Measurements from ENCODE around the gene TMEM82. TPM values are rescaled to one million over a fixed set of nuclear protein-coding genes. Genes with fewer than 3 reads are reported as not detected.

Gene TMEM82
- total and polyA plus RNA-seq, 2 experiments from 2014 or later: 11.9 to 16.4 TPM

DNA sequence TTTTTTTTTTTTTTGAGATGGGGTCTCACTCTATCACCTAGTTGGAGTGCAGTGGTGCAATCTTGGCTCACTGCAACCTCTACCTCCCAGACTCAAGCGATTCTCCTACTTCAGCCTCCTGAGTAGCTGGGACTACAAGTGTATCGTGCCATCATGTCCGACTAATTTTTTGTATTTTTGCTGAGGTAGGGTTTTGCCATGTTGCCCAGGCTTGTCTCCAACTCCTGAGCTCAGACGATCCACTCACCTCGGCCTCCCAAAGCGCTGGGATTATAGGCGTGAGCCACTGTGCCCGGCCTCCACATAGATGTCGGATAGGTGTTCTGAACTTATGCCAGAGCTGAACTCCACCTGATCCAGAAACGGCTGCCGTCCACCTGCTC, 37.1 kb upstream of the TMEM82 start:
- H3K9me2 ChIP-seq (replicated peaks; ENCODE audit: insufficient read depth): no peaks in the 10 kb centered on the region
- no peaks in the 10 kb centered on the region for H3K36me3 ChIP-seq (replicated peaks; ENCODE audit: insufficient read depth, low read depth)
- H3K27me3 ChIP-seq: no peaks in the 10 kb centered on the region
- H3K27ac ChIP-seq: no peak overlapping the region
- H2AFZ ChIP-seq: no peak overlapping the region
- 95% methylated on average over 11 of the region's 11 CpGs for WGBS (ENCODE audit: low lambda C conversion rate, missing lambda C conversion rate)
- TF ChIP-seq EZH2phosphoT487 (IDR thresholded peaks at IDR 0.05; ENCODE audit: low read depth, severe bottlenecking, unreplicated experiment) (no peak), CTCF (IDR thresholded peaks at IDR 0.05; ENCODE audit: poor library complexity) (no peak), EZH2 (IDR thresholded peaks at IDR 0.05; ENCODE audit: borderline replicate concordance) (no peak)
- H3K4me2 ChIP-seq: no peak overlapping the region
- peaks cover 14% of the 10 kb centered on the region for H3K4me1 ChIP-seq (ENCODE audit: insufficient read depth)
- H3K79me2 ChIP-seq: peaks cover 89% of the 10 kb centered on the region
- H3K9me3 ChIP-seq (ENCODE audit: low read depth): no peaks in the 10 kb centered on the region
- DNase-seq (ENCODE audit: low spot score): no peak
- H4K20me1 ChIP-seq (ENCODE audit: insufficient read depth, poor library complexity, severe bottlenecking): no peaks in the 10 kb centered on the region
- no peak overlapping the region for H3K4me3 ChIP-seq

DNA sequence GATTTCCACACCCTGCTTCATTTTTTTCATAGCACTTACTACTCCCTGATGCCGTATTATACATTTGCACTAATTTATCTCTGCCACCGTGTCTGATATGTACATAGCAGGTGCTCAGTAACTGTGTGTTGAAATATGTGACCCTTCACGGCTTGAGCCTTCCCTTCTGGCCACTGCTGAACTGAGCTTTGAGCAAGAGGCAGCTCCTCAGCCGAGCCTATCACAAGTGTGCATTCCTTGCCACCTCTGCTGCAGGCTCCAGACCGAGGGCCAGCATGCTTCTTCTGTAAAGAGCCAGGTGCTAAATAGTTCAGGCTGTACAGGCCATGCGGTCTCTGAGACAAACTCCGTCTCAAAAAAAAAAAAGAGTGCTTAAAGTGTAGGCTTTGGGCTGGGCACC, 35.5 kb upstream of the TMEM82 start:
- TF ChIP-seq EZH2 (IDR thresholded peaks at IDR 0.05; ENCODE audit: borderline replicate concordance) (no peak), CTCF (IDR thresholded peaks at IDR 0.05; ENCODE audit: poor library complexity) (no peak), EZH2phosphoT487 (IDR thresholded peaks at IDR 0.05; ENCODE audit: low read depth, severe bottlenecking, unreplicated experiment) (no peak)
- no peak for DNase-seq (ENCODE audit: low spot score)
- WGBS (ENCODE audit: low lambda C conversion rate, missing lambda C conversion rate): 72% methylated on average over 7 of the region's 7 CpGs

DNA sequence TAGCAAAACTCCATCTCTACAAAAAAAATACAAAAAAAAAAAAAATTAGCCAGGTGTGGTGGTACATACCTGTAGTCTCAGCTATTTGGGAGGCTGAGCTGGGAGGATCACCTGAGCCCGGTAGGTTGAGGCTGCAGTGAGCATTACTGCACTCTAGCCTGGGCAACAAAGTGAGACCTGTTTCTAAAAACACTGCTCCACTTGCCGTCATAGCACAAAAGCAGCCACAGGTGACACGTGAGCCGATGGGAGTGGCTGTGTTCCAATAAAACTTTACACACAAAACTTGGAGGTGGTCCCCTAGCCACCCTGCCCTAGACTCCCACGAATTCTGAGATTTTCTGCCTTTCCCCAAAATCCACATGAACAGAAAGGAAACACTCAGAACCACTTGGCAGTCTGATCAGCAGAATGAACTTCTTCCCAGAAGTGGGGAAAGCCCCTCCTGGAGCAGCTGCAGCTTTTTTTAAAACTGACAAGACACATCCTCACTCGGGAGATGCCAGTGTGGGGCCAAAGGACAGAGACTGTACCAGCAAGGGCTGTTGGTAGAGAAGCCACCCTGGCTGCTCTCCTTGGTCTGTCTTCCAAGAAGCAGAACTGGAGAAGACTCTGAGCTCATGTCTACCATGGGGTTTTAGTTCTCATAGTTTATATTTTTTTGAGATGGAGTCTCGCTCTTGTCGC, 34.9 kb upstream of the TMEM82 start:
- 89% methylated on average over 8 of the region's 8 CpGs for WGBS (ENCODE audit: low lambda C conversion rate, missing lambda C conversion rate)
- no peaks in the 10 kb centered on the region for H3K27me3 ChIP-seq
- H2AFZ ChIP-seq: no peak overlapping the region
- no peaks in the 10 kb centered on the region for H3K9me2 ChIP-seq (replicated peaks; ENCODE audit: insufficient read depth)
- H3K79me2 ChIP-seq: peaks cover 89% of the 10 kb centered on the region
- TF ChIP-seq CTCF (IDR thresholded peaks at IDR 0.05; ENCODE audit: poor library complexity): no peak
- no peak for TF ChIP-seq EZH2 (IDR thresholded peaks at IDR 0.05; ENCODE audit: borderline replicate concordance)
- TF ChIP-seq EZH2phosphoT487 (IDR thresholded peaks at IDR 0.05; ENCODE audit: low read depth, severe bottlenecking, unreplicated experiment): no peak
- peaks cover 14% of the 10 kb centered on the region for H3K4me1 ChIP-seq (ENCODE audit: insufficient read depth)
- no peak for DNase-seq (ENCODE audit: low spot score)
- no peaks in the 10 kb centered on the region for H3K9me3 ChIP-seq (ENCODE audit: low read depth)
- H3K27ac ChIP-seq: no peak overlapping the region
- H3K4me2 ChIP-seq: no peak overlapping the region
- H4K20me1 ChIP-seq (ENCODE audit: insufficient read depth, poor library complexity, severe bottlenecking): peaks cover 6% of the 10 kb centered on the region
- no peak overlapping the region for H3K4me3 ChIP-seq
- no peaks in the 10 kb centered on the region for H3K36me3 ChIP-seq (replicated peaks; ENCODE audit: insufficient read depth, low read depth)

More for the DNA sequence above, 35.5 kb upstream of the TMEM82 start:
- Histone ChIP-seq H3K27ac (no peak overlapping the region), H3K9me2 (replicated peaks; ENCODE audit: insufficient read depth) (no peaks in the 10 kb centered on the region), H2AFZ (no peak overlapping the region), H3K79me2 (peaks cover 89% of the 10 kb centered on the region), H3K27me3 (no peaks in the 10 kb centered on the region), H3K9me3 (ENCODE audit: low read depth) (no peaks in the 10 kb centered on the region), H3K36me3 (replicated peaks; ENCODE audit: insufficient read depth, low read depth) (no peaks in the 10 kb centered on the region), H3K4me2 (no peak overlapping the region), H3K4me1 (ENCODE audit: insufficient read depth) (peaks cover 14% of the 10 kb centered on the region), H3K4me3 (no peak overlapping the region), H4K20me1 (ENCODE audit: insufficient read depth, poor library complexity, severe bottlenecking) (peaks cover 6% of the 10 kb centered on the region)

All from hepatocyte (in vitro differentiated cells).